K562 (cell line): Measurements from ENCODE around the gene MTOR. TPM values are rescaled to one million over a fixed set of nuclear protein-coding genes. Genes with fewer than 3 reads are reported as not detected.

Experiments
- ATAC-seq: fragments of 200-7000 bp; cut with Tn5 transposase; 3 replicates; pipeline ENCODE4 v1.9.1; 2020; ENCODE audit warnings: moderate library complexity
- BruUV-seq: library from RNA; stranded (reverse); fragments of 400-500 nt; replicated peaks from 2 replicates; lab custom pipeline; 2021; lab: Mats Ljungman, UMichigan
- CTCF ChIA-PET: fragments of 300-600 bp; formaldehyde crosslinking; extraction: SDS; loops from one replicate; lab custom pipeline; 2021; ENCODE audit warnings: low intra/inter-chr PET ratio; lab: Yijun Ruan, JAX
- POLR2A ChIA-PET: fragments of 300-600, 350-650 bp; sonication (Branson Sonifier 250); formaldehyde crosslinking; extraction: SDS; loops from one replicate; lab custom pipeline; 2021; ENCODE audit warnings: antibody characterized with exemption, inconsistent platforms; lab: Yijun Ruan, JAX
- DNase-seq, 4 experiments: peaks; one replicate each; pipeline versions ENCODE4 v3.0.0 to v3.0.0-alpha.2; 2011 to 2018; ENCODE audit warnings: low spot score in 3 of 4, mixed read lengths in 3 of 4; ENCODE audit errors: extremely low read depth in 1 of 4
- FAIRE-seq: peaks from 2 replicates; lab custom pipeline; 2011; peaks lifted over from hg19 to GRCh38; lab: Jason Lieb, UNC
- H2AFZ ChIP-seq: 2 replicates; pipeline ENCODE4 v1.6.0; 2011; ENCODE audit warnings: low read depth, low read length, control low read depth, inconsistent platforms
- H3K27ac ChIP-seq: fragments of 200-600 bp; 3 replicates; pipeline ENCODE4 v1.8.0; 2011; ENCODE audit warnings: low read depth, mild to moderate bottlenecking, control low read depth, inconsistent platforms, low read length, moderate library complexity, mixed read lengths; ENCODE audit errors: extremely low read depth
- H3K27me3 ChIP-seq, 2 experiments: fragments of 300-600 bp in 1 of 2; 2 replicates in 1 of 2; 3 replicates in 1 of 2; pipeline versions ENCODE4 v1.6.0 to v1.8.0; 2011; ENCODE audit warnings: inconsistent platforms in 2 of 2, low read length in 2 of 2, mild to moderate bottlenecking in 1 of 2, mixed read lengths in 1 of 2, moderate library complexity in 1 of 2; ENCODE audit not compliant: control insufficient read depth in 2 of 2, insufficient read depth in 2 of 2
- H3K36me3 ChIP-seq: fragments of 300-600 bp; 3 replicates; pipeline ENCODE4 v1.8.0; 2011; ENCODE audit warnings: mild to moderate bottlenecking, low read length, inconsistent platforms; ENCODE audit not compliant: control insufficient read depth, insufficient read depth
- H3K4me1 ChIP-seq, 2 experiments: fragments of 200-600 bp in 1 of 2; replicated peaks in 1 of 2; 2 replicates in 1 of 2; 3 replicates in 1 of 2; pipeline versions ENCODE4 v1.5.1 to v1.8.0; 2011; ENCODE audit warnings: inconsistent platforms in 2 of 2, low read length in 2 of 2, mild to moderate bottlenecking in 1 of 2, mixed read lengths in 1 of 2, moderate library complexity in 1 of 2; ENCODE audit not compliant: control insufficient read depth in 2 of 2, insufficient read depth in 2 of 2
- H3K4me2 ChIP-seq: 2 replicates; pipeline ENCODE4 v1.6.1; 2011; ENCODE audit warnings: low read length, control low read depth, inconsistent platforms, mixed read lengths; ENCODE audit not compliant: insufficient read depth
- H3K4me3 ChIP-seq: fragments of 200-600 bp; sonication (generic), shearing (Covaris generic); 2 replicates; pipeline ENCODE4 v1.5.1; 2016; ENCODE audit warnings: control low read depth, inconsistent platforms
- H3K79me2 ChIP-seq: fragments of 200-600 bp; 3 replicates; pipeline ENCODE4 v1.8.0; 2011; ENCODE audit warnings: low read length, inconsistent platforms; ENCODE audit not compliant: control insufficient read depth, insufficient read depth
- H3K9ac ChIP-seq, 2 experiments: 2 replicates each; pipeline versions ENCODE4 v1.6.0 to v1.6.1; 2011; ENCODE audit warnings: low read depth in 2 of 2, low read length in 2 of 2, control low read depth in 1 of 2, inconsistent platforms in 1 of 2, mild to moderate bottlenecking in 1 of 2, mixed read lengths in 1 of 2; ENCODE audit not compliant: insufficient read depth in 1 of 2
- H3K9me1 ChIP-seq: one replicate; pipeline ENCODE4 v1.6.0; 2011; ENCODE audit warnings: inconsistent platforms, mild to moderate bottlenecking, low read length, moderate library complexity; ENCODE audit not compliant: control insufficient read depth, insufficient read depth
- H3K9me3 ChIP-seq: replicated peaks from 2 replicates; pipeline ENCODE4 v1.5.1; 2011; ENCODE audit warnings: low read depth, low read length, inconsistent platforms; ENCODE audit not compliant: control insufficient read depth, insufficient read depth
- H4K20me1 ChIP-seq: replicated peaks from 2 replicates; pipeline ENCODE4 v1.6.1; 2011; ENCODE audit warnings: low read length, inconsistent platforms, mixed read lengths; ENCODE audit not compliant: control insufficient read depth, insufficient read depth
- CHCHD3 ChIP-seq: fragments of 250-450 bp; sonication (Bioruptor Pico); IDR thresholded peaks from 2 replicates; pipeline ENCODE4 v2.1.2; 2022; ENCODE audit warnings: mild to moderate bottlenecking
- KLF1 ChIP-seq: fragments of 450-650 bp; IDR thresholded peaks from 2 replicates; pipeline ENCODE4 v1.6.1; 2016; ENCODE audit warnings: missing genetic modification characterization, missing compliant biosample characterization
- NFIX ChIP-seq: fragments of 250-450 bp; sonication (Bioruptor Pico); IDR thresholded peaks from 2 replicates; pipeline ENCODE4 v1.4.0; 2020; ENCODE audit warnings: low read depth, mild to moderate bottlenecking, moderate library complexity
- WGBS: fragments of 100-300 bp; shearing (Covaris generic); methylation state at CpG from one replicate; pipeline ENCODE4 v1.1.6; 2016; ENCODE audit warnings: low coverage, mixed read lengths; ENCODE audit not compliant: insufficient coverage; ENCODE audit errors: missing lambda C conversion rate; 5-methylcytosine and 5-hydroxymethylcytosine counted together
- in situ Hi-C: fragments of 300-500 bp; cut with MboI; formaldehyde crosslinking; loops from 4 replicates; pipeline ENCODE4 v1.15.0; 2018; ENCODE audit warnings: inconsistent platforms, mixed read lengths
- intact Hi-C: fragments of 100-400 bp; cut with micrococcal nuclease; formaldehyde crosslinking; loops from 2 replicates; pipeline ENCODE4 v1.14.2; 2022
- polyA plus RNA-seq, 8 experiments: library from polyadenylated mRNA; depleted of rRNA in 4 of 8; stranded (reverse) in 5 of 8; unstranded in 3 of 8; fragments of >200 nt; fragmentation: Nextera tagmentation in 2 of 8; fragmentation: Illumina TruSeq in 1 of 8; extraction: Ambion mirVana in 2 of 8; extraction: Trizol in 1 of 8; gene quantifications; 2 replicates each; pipeline versions ENCODE4 v1.2.1 to v1.2.3, GENCODE V29; 2011 to 2014; ENCODE audit warnings: inconsistent platforms in 1 of 8, missing spikeins in 1 of 8
- total RNA-seq, 7 experiments: library from RNA; depleted of rRNA in 6 of 7; stranded (reverse); fragments of >200 nt in 6 of 7; fragmentation: Illumina TruSeq in 2 of 7; extraction: Trizol in 2 of 7; gene quantifications; 2 replicates each; pipeline versions ENCODE4 v1.2.1 to v1.2.3, GENCODE V29; 2011 to 2021; ENCODE audit warnings: low replicate concordance in 1 of 7
- TF ChIP-seq, protein P1 (sequence below): fragments of 250-450 bp; sonication (Bioruptor Pico); IDR thresholded peaks from 2 replicates; pipeline ENCODE4 v1.4.0; 2020; ENCODE audit warnings: mild to moderate bottlenecking, moderate library complexity, borderline replicate concordance
- TF ChIP-seq, protein P2 (sequence below): conservative IDR thresholded peaks from 2 replicates; pipeline ENCODE4 v1.6.1; 2011; ENCODE audit warnings: low read depth, mild to moderate bottlenecking, low read length; ENCODE audit not compliant: control insufficient read depth
- TF ChIP-seq, protein P3 (sequence below), 2 experiments: fragments of 450-650 bp in 1 of 2; sonication (generic) in 1 of 2; formaldehyde crosslinking; conservative IDR thresholded peaks; 2 replicates each; pipeline versions ENCODE4 v1.4.0 to v1.8.1; 2020 to 2022; ENCODE audit warnings: mild to moderate bottlenecking in 1 of 2, missing genetic modification reagents in 1 of 2
- TF ChIP-seq, protein P4 (sequence below): fragments of 250-450 bp; sonication (Bioruptor Pico); IDR thresholded peaks from 2 replicates; pipeline ENCODE4 v1.4.0; 2020

Gene MTOR
- total and polyA plus RNA-seq, 9 of the 15 experiments (the other 6 are each of a cell fraction or from before 2014, with no cell fraction given): 11.4 to 71.4 (median 52.2) TPM

DNA sequence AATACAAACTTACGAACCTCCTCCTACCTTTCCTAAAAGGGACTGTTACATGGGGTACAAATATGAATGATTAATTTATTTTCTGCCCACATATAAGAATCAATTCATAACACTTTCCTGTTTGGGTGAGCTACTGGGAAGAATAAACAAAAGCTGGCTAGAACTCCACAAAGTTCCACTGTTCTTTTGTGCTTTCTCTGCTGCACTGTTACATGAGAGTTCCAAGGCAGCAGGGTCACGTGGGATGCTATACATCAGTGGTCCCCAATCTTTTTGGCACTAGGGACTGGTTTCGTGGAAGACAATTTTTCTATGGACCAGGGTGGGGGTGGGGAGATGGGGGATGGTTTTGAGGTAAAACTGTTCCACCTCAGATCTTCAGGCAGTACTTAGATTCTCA is 75.4 kb downstream of the MTOR start:
- TF ChIP-seq, protein P1, sequence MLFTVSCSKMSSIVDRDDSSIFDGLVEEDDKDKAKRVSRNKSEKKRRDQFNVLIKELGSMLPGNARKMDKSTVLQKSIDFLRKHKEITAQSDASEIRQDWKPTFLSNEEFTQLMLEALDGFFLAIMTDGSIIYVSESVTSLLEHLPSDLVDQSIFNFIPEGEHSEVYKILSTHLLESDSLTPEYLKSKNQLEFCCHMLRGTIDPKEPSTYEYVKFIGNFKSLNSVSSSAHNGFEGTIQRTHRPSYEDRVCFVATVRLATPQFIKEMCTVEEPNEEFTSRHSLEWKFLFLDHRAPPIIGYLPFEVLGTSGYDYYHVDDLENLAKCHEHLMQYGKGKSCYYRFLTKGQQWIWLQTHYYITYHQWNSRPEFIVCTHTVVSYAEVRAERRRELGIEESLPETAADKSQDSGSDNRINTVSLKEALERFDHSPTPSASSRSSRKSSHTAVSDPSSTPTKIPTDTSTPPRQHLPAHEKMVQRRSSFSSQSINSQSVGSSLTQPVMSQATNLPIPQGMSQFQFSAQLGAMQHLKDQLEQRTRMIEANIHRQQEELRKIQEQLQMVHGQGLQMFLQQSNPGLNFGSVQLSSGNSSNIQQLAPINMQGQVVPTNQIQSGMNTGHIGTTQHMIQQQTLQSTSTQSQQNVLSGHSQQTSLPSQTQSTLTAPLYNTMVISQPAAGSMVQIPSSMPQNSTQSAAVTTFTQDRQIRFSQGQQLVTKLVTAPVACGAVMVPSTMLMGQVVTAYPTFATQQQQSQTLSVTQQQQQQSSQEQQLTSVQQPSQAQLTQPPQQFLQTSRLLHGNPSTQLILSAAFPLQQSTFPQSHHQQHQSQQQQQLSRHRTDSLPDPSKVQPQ: no peak
- TF ChIP-seq CHCHD3 (CRISPR knock-in tag) (no peak), NFIX (CRISPR knock-in tag) (no peak), KLF1 (tag) (no peak)
- TF ChIP-seq, protein P2, sequence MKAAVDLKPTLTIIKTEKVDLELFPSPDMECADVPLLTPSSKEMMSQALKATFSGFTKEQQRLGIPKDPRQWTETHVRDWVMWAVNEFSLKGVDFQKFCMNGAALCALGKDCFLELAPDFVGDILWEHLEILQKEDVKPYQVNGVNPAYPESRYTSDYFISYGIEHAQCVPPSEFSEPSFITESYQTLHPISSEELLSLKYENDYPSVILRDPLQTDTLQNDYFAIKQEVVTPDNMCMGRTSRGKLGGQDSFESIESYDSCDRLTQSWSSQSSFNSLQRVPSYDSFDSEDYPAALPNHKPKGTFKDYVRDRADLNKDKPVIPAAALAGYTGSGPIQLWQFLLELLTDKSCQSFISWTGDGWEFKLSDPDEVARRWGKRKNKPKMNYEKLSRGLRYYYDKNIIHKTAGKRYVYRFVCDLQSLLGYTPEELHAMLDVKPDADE: no peak
- TF ChIP-seq, protein P3, sequence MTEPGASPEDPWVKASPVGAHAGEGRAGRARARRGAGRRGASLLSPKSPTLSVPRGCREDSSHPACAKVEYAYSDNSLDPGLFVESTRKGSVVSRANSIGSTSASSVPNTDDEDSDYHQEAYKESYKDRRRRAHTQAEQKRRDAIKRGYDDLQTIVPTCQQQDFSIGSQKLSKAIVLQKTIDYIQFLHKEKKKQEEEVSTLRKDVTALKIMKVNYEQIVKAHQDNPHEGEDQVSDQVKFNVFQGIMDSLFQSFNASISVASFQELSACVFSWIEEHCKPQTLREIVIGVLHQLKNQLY (CRISPR knock-in tag; conservative IDR thresholded peaks at IDR 0.05): no peak
- TF ChIP-seq, protein P4, sequence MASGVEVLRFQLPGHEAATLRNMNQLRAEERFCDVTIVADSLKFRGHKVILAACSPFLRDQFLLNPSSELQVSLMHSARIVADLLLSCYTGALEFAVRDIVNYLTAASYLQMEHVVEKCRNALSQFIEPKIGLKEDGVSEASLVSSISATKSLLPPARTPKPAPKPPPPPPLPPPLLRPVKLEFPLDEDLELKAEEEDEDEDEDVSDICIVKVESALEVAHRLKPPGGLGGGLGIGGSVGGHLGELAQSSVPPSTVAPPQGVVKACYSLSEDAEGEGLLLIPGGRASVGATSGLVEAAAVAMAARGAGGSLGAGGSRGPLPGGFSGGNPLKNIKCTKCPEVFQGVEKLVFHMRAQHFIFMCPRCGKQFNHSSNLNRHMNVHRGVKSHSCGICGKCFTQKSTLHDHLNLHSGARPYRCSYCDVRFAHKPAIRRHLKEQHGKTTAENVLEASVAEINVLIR (CRISPR knock-in tag): no peak
- Histone ChIP-seq H3K27ac (no peak overlapping the region), H3K9me3 (no peaks in the 10 kb centered on the region), H4K20me1 (no peaks in the 10 kb centered on the region; the same call in 1 of the 2 replicates), H3K9me1 (no peaks in the 10 kb centered on the region), H3K79me2 (no peaks in the 10 kb centered on the region), H3K36me3 (peaks cover 87% of the 10 kb centered on the region), H3K27me3 (no peaks in the 10 kb centered on the region), H3K9ac (no peak overlapping the region), H3K4me1 (no peaks in the 10 kb centered on the region), H2AFZ (no peak overlapping the region), H3K4me3 (no peak overlapping the region), H3K4me2 (no peak overlapping the region)
- no peak for DNase-seq
- ChIA-PET CTCF (no interaction called here), POLR2A (interaction anchor here (0.6 to 1.1 kb wide), 3 partner anchors 11 to 172 kb away, joined by 3 to 4 read pairs (median 4); no protein-coding TSS in a partner anchor)
- 98% methylated on average over 3 of the region's 3 CpGs for WGBS
- ATAC-seq: no peak
- no TSS peak for BruUV-seq
- no peak for FAIRE-seq
- intact Hi-C loops (no loop called here), in situ Hi-C loops (no loop called here)
